ENCODE data around the gene GFY. TPM values are rescaled to one million over a fixed set of nuclear protein-coding genes. Genes with fewer than 3 reads are reported as not detected.

Gene GFY
- not detected for total RNA-seq

- Histone ChIP-seq H3K4me1 (peaks cover 40% of the 10 kb centered on the region), H3K36me3 (no peaks in the 10 kb centered on the region), H3K27ac (no peak within 1 kb of the TSS), H3K9me3 (no peaks in the 10 kb centered on the region), H3K4me3 (no peak within 1 kb of the TSS), H3K27me3 (peaks cover 40% of the 10 kb centered on the region)
- no peak for TF ChIP-seq POLR2A (IDR thresholded peaks at IDR 0.05)
- no peak for TF ChIP-seq POLR2AphosphoS5 (IDR thresholded peaks at IDR 0.05; ENCODE audit: insufficient read depth in 1 of 2, low read depth in 1 of 2)
- TF ChIP-seq CTCF (IDR thresholded peaks at IDR 0.05), result no peak
- intact Hi-C loops (cut with DNase I), result no loop called here
- no peak for DNase-seq (ENCODE audit: extremely low spot score in 2 of 2)
Observed at GRCh38 chr19:49425178-49425577, at the start of gene GFY. Gene GFY, plus strand, starts transcription at chr19:49425388. Its CDS starts 1,043 bp downstream, at chr19:49426431.

GRCh38 chr19:49378512-49378911, 46.7 kb upstream of the GFY start:
- intact Hi-C loops (cut with DNase I), result no loop called here
- Histone ChIP-seq H3K4me3 (no peak overlapping the region), H3K36me3 (no peaks in the 10 kb centered on the region), H3K27ac (no peak overlapping the region), H3K4me1 (no peaks in the 10 kb centered on the region), H3K9me3 (no peaks in the 10 kb centered on the region), H3K27me3 (no peaks in the 10 kb centered on the region)
- DNase-seq (ENCODE audit: extremely low spot score in 2 of 2), result no peak
- TF ChIP-seq POLR2A (IDR thresholded peaks at IDR 0.05) (no peak), CTCF (IDR thresholded peaks at IDR 0.05) (no peak)

DNA sequence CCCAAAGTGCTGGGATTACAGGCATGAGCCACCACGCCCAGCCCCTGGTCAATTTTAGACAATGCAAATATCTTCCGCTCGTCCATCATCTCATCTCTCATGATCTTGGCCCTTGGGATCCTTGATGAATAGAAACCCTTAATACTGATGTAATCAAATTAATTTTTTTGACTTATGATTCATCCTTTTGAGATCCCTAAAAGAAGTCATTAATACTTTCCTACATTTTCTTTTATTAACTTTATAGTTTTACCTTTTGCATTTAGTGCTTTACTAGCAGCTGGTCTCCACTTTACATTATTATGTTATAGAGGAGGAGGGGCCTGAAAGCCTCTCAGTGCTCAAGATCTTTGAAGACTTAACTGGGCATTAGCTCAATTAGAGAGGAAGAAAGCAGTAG, 44.8 kb upstream of the GFY start:
- intact Hi-C loops (cut with DNase I), result no loop called here
- Histone ChIP-seq H3K36me3 (no peaks in the 10 kb centered on the region), H3K27me3 (no peaks in the 10 kb centered on the region), H3K27ac (no peak overlapping the region), H3K4me3 (no peak overlapping the region), H3K9me3 (no peaks in the 10 kb centered on the region), H3K4me1 (no peaks in the 10 kb centered on the region)
- DNase-seq (ENCODE audit: extremely low spot score in 2 of 2), result no peak
- TF ChIP-seq POLR2AphosphoS5 (IDR thresholded peaks at IDR 0.05; ENCODE audit: insufficient read depth in 1 of 2, low read depth in 1 of 2) (no peak), CTCF (IDR thresholded peaks at IDR 0.05) (no peak), POLR2A (IDR thresholded peaks at IDR 0.05) (no peak)

GRCh38 chr19:49382639-49383038, 42.5 kb upstream of the GFY start:
- TF ChIP-seq POLR2AphosphoS5 (IDR thresholded peaks at IDR 0.05; ENCODE audit: insufficient read depth in 1 of 2, low read depth in 1 of 2) (no peak), POLR2A (IDR thresholded peaks at IDR 0.05) (no peak), CTCF (IDR thresholded peaks at IDR 0.05) (no peak)
- no peak overlapping the region for H3K27ac ChIP-seq
- no peaks in the 10 kb centered on the region for H3K4me1 ChIP-seq
- no peaks in the 10 kb centered on the region for H3K27me3 ChIP-seq
- no peaks in the 10 kb centered on the region for H3K36me3 ChIP-seq
- H3K9me3 ChIP-seq, result no peaks in the 10 kb centered on the region
- H3K4me3 ChIP-seq, result no peak overlapping the region
- intact Hi-C loops (cut with DNase I), result no loop called here
- no peak for DNase-seq (ENCODE audit: extremely low spot score in 2 of 2)

DNA sequence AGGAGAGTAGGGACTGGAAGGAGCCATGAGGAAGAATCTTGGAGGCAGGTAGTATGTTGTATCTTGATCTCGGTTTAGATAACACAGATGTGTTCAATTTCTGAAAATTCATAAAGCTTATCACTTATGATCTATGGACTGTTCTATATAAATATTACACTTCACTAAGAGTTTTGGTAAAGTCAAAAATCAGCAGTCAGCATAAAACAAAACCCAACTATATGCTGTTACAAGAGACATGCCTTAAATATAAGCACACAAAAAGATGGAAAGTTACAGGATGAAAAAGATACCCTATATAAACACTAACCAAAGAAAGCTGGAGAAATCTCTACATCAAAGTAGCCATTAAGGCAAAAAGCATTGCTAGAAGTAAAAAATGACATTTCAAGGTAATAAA, 41.6 kb upstream of the GFY start:
- Histone ChIP-seq H3K27ac (no peak overlapping the region), H3K9me3 (no peaks in the 10 kb centered on the region), H3K4me1 (no peaks in the 10 kb centered on the region), H3K27me3 (no peaks in the 10 kb centered on the region), H3K36me3 (no peaks in the 10 kb centered on the region), H3K4me3 (no peak overlapping the region)
- intact Hi-C loops (cut with DNase I), result no loop called here
- TF ChIP-seq CTCF (IDR thresholded peaks at IDR 0.05), result no peak
- no peak for TF ChIP-seq POLR2A (IDR thresholded peaks at IDR 0.05)
- no peak for TF ChIP-seq POLR2AphosphoS5 (IDR thresholded peaks at IDR 0.05; ENCODE audit: insufficient read depth in 1 of 2, low read depth in 1 of 2)
- DNase-seq (ENCODE audit: extremely low spot score in 2 of 2), result no peak

Measured in vagina (tissue), 2 donors.